ENCODE data around the gene STAM2.

- TF ChIP-seq CTCF (IDR thresholded peaks at IDR 0.05): no peak
- no peak for TF ChIP-seq POLR2A (IDR thresholded peaks at IDR 0.05)
Observed at GRCh38 chr2:152095146-152095545, 80.4 kb downstream of the STAM2 start.

Data from adrenal gland (tissue), 5 donors.